ENCODE measurements around the gene NNAT.
A peak's percentile ranks its signal among the peaks of the same experiment; 100 is the strongest.
"Not testable (repeated sequence)": the region's sequence is repeated elsewhere in the genome, so short reads cannot be mapped to it uniquely, and the experiment has no call there.

NNAT gene

DNA sequence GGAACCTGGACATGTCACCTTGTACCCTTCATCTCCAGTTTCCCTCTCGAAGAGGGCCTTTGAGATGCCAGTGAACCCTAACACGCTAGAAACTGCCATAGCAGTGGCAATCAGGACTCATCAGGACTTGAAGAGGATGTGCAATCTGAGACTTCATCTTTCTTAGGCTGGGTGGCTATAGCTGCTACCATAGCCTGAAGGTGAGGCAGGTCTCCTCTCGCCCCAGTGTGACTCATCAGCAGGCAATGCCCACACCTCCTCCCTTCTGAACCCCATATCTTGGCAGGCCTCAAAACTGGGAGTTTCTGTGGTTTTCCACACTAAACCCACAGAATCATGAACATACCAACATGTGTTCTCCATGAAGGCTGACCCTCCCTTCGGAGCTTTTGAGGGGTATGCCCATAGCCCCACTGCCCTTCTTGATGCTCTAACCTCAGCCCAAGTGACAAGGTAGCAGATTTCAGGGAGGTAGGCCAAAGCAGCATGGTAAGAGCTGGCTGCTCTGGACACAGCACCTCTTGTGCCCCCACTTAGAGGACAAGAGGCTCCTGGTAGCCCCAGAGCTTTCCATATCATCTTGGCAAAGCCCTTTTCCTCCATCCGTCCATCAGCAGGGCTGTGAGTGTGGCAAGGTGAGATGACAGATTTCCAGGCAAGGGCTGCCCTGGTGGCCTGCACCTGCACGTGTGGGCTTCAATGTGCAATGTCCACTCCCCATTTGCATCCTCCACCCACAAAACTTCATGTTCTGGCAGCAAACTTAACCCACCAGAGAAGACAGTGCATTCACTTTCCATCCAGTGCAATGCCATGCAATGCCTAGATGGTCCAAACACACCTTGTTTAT lies 4.0 kb downstream of the NNAT start:
- peak; percentile 86 for DNase-seq

DNA sequence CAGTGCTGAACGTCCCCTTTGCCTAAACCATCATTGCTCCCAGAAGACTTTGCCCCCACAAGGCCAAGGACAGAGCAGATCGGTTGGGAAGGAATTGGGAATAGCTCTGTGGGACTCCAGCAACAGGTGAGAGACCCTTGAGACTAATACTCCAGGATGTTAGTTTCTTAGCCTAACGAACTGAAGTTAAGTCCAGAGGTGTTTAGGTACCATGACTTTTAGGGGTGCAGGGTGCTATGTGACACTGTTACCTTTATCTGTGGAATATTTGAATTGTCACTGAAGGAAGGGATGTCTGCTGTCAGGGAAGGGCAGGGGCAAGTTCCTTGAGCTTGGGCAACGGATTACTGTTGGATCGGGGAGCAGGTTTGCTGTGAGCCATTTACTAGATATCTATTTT lies 4.8 kb downstream of the NNAT start:
- no peak for DNase-seq

DNA sequence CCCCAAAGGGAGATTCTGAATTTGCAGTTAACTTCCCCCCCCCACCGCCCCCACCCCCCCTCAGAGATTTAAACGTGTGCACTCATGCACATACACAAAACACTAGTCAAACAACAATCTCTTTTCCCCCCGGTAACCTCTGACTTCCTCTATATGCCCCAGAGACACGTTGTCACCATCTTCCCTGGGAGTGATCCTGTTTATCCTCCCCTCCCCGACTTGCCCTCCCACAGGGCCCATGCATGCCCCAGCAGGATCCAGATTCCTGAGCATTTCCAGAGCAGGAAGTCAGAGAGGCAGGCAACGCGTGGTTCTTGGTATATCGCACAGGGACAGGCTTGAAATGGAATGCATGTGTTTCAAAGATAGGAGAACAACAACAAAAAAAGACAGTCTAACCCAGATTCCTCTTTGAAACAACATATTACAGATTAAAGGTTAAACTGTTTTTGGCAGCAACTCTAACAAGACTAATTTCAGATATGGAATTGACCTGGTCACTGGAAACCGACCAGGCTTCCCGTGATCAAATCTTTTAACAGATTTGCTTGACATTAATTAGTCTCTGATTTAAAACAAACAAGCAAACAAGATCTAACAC lies 5.3 kb downstream of the NNAT start:
- DNase-seq, result peak; percentile 48

DNA sequence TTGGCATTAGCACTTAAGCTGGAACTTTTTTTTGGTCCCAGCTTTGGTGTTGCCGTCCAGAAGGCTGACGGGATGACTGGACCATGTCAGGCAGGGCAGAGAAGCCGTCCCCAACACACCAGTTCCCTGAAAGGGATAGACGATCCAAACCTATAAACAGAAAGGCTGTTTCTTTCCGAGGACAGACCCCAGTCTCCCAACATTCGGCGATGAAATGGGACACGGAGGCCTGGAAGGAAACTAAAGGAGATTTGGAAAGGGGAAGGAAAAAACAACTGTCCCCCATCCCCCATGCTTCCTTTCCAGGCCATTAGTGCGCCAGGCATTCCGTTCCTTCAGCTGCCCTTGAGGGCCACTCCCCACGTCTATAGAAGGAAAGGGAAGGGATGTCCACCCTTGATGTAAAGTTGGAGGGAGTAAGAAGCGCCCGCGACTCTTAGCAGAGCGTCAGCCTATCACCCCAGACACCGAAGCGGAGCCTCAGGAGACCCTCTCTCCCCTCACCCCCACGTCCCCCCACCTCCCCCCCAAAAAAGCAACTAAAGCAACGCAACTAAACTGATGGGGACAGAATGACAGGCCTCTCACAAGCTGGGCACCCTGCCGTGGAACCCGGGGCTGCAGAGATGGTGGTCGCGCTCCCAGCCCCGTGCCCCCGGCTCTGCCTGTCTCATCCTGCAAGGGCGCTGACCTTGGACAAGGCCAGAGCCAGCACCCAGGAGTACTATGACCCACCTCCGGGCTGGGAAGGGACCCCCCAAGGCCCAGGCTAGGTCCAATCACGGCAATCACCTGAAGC lies 6.0 kb downstream of the NNAT start:
- peak; percentile 61 for DNase-seq

DNA sequence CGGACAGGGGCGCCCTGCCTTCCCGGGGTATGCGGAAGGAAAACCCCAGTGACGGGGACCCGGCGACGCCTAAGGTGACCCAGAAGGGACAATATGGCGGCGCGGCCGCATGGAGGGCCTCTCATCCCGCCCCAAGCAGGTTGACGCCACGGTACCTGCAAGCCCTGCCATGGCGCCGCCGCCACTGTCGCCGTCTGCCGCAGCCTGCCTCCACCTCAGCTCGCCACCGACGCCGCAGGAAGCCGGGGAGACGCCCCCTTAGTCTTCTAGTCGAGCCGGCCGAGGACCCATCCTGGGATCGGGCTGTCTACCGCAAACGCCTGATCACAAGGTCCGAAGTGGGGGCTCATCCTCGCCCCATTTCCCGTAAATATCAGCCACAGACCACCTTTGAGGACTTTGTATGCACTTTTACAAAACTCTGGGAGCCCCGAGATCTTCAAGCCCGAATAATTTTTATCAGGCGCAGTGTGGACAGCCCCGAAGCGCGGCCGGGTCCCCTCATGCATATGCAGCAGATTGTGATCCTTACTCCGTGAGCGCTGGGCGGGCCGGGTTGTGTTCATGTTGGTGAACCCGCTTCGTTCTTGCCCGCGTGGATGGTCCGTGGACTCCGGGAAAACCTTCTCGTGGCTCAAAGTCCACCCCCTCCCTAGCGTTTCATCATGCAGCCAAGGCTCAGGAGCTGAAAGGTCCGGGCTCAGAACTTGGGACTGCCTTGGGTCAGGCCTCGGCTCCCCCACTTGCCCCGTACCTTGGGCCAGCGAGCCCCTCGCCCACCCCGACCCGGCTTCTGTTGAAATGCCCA lies 6.8 kb downstream of the NNAT start, which contains the start of gene BLCAP:
Gene BLCAP (minus strand): TSS at position 239 of the 808 bp plus-strand sequence. CDS start 8,702 bp downstream, outside the sequence.
- DNase-seq, result peak; percentile 95

DNA sequence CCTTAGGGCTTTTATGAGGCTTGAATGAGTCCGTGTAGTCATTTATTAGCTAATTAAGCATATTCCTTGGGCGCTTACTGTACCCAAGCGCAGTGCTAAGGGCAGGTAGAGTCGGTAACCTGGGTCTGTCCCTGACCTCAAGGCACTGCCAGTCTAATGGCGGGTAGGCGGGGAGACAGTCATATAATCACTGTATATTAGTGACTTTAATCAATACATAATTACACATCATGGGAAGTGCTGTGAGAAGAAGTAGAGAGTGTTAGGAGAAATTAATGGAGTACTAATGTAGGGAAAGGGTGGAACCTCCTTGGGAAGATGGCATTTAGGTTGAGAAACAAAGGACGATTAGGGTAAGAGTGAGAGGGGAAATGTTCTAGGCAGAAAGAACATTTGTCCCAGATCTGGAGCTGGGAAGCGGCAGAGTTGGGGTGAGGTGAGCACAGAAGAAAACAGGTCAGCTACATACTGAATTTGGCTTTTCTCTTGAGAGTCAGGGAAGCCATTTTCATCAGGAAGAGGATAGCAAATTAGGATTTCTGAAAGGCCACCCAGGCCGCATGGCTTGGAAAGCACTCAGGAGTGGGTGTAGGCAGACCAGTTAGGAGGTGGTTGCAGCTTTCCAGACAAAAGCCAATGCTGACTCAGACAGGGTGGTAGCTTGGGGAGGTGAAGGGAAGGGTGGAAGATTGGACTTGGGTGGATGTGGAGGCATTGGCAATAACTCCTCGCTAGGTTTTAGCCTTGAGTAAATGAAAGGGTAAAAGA lies 7.6 kb downstream of the NNAT start:
- DNase-seq, result peak; percentile 52

DNA sequence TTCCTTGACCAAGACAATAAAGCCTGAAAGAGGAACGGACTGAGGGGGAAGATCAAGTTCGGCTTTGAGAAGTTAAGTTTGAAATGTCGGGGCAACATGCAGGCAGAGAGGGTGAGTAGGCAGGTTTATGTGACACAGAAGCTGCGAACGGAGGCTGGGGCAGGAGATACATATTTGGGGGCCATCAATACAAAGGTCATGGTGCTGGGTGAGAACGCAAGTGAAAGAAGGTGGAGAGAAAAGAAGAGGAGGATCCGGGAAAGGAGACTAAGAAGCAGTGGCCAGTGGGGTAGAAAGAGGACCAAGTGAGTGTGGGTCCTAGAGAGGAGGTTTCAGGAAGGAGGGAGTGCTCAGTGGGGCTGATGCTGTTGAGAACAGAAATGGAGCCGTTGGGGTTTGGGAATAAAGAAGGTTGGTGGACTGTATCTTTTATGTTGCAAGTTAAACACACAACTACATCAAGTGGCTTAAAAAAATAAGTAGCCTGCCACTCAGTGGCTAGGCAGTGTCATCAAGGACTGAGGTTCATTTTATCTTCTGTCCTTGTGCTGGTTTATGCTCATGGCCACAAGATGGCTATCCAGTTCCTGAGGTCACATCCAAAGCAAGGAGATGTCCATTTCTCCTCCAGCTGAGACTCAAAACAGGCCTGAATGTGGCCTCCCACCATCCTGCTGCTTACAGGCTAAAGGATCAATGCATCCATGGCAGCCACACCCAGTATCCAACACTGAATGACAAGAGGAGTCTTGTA lies 8.3 kb downstream of the NNAT start:
- no peak for DNase-seq

DNA sequence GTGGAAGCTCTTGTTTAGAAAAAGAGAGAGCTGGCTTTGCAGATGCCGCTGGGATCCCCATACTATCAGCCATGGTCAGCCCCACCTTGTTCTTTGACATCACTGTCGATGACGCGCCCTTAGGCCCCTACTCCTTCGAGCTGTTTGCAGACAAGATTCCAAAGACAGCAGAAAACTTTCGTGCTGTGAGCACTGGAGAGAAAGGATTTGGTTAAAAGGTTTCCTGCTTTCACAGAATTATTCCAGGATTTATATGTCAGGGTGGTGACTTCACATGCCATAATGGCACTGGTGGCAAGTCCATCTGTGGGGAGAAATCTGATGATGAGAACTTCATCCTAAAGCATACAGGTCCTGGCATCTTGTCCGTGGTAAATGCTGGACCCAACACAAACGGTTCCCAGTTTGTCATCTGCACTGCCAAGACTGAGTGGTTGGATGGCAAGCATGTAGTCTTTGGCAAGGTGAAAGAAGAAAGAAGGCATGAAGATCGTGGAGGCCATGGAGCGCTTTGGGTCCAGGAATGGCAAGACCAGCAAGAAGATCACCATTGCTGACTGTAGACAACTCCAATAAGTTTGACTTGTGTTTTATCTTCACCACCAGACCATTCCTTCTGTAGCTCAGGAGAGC lies 9.0 kb downstream of the NNAT start:
- no peak for DNase-seq

DNA sequence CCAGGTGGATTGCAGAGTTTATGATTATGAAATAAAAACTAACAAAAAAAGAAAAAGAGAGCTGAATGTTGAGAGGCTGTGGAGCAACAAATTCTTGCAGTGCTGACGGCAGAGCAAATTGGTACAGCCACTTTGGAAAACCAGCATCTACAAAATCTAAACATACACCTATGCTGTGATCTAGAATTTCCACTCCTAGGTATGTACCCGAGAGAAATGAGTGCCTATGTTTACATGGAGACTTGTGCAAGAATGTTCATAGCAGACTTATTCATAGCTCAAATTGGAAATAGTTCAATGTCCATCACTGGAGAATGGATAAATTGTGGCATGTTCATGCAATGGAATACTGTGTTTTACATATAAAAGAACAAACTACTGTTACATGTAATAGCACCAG lies 9.6 kb downstream of the NNAT start:
- no peak for DNase-seq

DNA sequence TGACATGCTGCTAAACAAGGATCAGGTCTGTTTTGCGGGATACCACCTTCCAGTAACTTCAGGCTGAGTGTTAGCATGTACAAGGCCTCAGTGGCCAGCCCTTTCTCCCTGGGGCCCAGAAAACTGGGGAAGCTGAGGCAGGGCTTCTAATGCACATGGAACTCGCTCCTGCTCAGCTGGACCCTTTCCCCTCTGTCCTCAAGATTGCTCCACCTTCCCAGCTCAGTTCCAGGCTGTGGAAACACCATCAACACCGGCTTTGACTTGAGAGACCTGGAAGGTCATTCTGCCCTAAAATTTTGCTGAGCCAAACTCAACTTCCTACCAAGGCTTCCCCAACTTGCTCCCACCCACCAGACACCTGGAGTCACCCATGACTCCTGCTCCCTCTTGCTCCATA lies 10.8 kb downstream of the NNAT start:
- DNase-seq, result no peak

DNA sequence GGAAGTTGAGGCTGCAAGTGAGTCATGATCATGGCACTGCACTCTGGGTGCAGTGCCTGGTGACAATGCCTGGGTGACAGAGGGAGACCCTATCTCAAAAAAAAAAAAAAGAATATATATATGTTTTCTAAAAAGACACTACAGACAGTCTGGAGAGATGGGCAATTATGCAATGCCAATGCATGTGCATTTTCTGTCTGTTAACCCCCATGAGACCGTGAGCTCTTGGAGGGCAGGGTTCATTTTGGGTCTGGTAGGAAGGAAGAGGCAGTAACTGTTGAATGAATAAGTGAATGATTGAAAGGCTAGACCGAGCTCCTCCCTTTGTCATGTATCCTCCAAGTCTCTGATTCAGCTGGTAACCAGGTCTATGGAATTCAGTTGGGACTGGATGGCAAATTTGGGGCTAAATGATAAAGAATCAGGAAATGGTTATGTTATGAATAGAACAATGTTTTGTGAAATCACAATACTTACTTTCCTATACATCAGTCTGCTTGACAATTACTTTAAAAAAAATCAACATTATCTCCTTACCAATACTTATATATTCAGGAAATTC lies 12.2 kb downstream of the NNAT start:
- no peak for DNase-seq

DNA sequence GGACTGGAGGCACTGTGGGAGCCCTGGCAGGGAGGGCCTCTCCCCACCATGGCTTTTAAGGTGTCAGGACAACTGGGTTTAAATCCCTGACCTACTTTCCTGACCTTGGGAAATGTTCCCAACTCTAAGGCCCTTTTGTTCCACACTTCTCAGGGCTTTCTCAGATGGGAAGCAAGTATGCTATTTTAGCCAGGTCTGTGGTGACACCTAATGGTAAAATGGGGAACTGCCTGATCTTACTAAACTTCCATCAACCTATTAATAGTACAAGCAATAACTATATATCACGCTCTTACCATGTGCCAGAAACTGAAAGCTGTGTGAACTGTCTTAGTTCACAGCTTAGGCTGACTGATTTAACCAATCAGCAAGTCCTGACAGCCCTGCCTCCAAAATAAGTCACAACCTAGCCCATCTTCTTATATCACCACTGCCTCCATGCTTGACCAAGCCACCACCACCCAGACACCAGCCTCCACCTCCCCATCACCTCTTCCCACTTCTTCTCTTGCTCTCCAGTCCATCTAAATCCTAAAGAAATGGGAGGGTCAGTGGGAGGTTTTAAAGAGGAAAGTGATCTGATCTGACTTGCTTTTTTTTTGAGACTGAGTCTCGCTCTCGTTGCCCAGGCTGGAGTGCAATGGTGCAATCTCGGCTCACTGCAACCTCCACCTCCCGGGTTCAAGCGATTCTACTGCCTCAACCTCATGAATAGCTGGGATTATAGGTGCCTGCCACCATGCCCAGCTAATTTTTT lies 13.5 kb downstream of the NNAT start:
- peak; percentile 87 for DNase-seq

DNA sequence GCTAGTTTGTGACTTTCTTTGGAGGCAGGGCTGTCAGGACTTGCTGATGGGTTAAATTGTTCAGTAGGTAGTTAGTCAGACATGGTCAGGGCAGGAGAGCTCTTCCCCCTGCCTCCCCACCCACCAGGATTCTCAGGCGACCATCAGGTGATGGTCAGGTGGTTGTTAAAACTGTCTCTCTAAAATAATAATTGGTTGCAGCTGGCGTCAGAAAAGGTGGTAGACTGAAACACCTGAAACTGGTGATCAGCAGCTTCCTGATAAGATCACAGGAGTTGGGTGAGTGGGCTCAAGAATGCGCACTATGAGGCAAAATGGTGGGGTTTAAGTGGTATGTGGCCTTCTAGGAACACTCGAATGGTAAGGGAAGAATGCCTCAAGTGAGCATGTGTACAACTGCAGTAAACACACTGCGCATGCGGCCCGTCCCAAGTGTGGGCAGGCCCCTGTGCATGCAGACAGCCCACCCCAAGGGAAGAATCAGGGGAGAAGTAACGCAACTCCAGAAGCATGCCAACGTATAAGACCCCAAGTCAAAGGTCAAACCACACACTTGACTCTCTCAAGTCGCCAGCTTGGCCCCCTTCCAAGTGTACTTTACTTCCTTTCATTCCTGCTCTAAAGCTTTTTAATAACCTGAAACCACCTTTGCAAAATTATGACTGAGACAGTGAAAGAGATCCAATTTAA lies 14.5 kb downstream of the NNAT start:
- no peak for DNase-seq

DNA sequence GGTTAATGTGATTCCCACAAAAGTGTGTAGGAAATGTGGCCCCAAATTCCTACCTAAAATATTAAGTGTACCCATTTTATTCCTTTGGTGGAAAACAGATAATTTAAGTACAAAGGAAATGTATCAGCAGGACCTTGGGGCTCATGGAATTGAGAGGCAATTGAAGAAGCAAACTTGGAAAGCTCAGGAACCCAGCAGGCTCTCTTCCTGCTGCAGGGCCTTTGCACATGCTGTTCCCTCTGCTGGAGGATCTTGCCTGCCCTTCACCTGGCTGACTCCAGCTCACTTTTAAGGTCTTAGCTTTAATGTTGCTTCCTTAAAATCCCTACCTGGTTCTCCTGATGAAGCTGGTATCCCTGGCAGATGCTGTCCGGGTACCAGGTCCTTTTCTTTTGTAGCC lies 16.5 kb downstream of the NNAT start:
- no peak for DNase-seq

DNA sequence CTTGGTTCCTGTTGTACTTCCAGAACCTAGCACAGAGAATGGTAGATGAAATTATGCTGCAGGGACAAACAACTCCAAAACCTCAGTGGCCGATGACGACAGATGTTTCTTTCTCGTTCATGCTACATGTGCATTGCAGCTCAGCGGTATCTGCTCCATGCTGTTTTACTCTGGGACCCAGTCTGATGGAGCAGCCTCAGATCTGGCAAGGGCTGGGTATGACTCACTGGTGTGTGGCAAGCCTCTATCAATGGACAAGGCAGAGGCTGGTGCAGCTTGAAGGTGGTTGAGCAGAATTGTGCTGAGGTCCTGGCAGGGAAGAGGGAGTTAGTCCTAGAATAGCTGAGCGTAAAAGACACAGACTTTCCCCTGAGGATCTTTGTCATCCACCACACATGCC lies 17.0 kb downstream of the NNAT start:
- peak; percentile 26 for DNase-seq

DNA sequence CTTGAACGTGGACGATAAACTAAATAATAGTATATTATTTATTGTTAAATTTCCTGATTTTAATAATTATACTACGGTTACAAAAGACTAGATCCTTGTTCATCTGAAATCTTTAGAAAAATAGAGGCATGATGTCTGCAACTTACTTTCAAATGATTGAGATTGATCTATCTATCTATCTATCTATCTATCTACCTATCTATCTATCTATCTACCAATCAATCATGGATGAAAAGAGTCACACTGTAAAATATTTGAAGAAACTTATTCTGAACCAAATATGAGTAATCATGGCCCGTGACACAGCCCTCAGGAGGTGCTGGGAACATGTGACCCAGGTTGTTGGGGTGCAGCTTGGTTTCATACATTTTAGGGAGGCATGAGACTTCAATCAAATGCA lies 18.4 kb downstream of the NNAT start:
- no peak for DNase-seq

DNA sequence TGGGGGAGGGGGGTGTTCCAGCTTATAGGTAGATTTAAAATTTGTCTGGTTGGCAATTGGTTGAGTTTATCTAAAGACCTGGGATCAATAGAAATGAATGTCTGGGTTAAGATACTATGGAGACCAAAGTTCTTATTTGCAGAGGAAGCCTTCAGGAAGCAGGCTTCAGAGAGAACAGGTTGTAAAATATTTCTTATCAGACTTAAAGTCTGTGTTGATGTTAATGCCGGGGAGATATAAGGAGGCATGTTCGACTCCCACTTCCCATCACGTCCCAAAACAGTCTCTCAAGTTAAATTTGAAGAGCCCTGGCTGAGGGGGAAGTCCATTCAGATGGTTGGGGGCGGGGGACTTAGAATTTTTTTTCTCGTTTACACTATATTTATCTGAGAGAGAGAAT lies 19.0 kb downstream of the NNAT start:
- no peak for DNase-seq

DNA sequence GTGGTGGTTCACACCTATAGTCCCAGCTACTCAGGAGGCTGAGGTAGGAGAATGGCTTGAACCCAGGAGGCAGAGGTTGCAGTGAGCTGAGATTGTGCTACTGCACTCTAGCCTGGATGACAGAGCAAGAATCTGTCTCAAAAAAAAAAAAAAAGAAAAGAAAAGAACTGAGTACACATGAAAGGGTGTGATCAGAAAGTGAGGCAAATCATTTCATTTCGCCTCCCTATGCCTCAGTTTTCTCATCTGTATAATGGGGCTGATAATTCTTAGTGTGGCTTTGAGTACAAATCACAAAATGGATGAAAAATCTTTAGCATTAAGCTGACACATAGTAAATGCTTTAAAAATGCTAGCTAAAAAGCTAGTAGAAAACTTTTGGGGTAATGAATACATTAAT lies 19.8 kb downstream of the NNAT start:
- not testable (repeated sequence) for DNase-seq

DNA sequence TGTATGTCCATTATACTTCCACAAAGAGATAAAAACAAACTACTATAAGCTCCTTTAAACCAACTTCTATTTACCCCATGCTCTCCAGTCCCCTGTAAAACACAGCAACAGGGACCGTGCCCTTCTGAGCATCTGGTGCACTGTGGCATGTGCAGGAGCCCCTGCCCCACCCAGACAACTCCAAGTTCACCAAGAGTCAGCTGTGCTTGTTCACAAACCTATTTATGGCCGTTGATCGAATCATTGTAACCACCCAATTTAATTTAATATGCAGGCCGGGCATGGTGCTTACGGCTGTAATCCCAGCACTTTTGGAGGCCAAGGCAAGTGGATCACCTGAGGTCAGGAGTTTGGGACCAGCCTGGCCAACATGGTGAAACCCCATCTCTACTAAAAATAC lies 20.3 kb downstream of the NNAT start:
- DNase-seq, result no peak

Measured in DMS53 (cell line).